ENCODE data around the gene YRDC. TPM values are rescaled to one million over a fixed set of nuclear protein-coding genes. Genes with fewer than 3 reads are reported as not detected.

The YRDC gene
- total and polyA plus RNA-seq, 2 experiments from 2014 or later: 18.4 to 46.0 TPM

DNA sequence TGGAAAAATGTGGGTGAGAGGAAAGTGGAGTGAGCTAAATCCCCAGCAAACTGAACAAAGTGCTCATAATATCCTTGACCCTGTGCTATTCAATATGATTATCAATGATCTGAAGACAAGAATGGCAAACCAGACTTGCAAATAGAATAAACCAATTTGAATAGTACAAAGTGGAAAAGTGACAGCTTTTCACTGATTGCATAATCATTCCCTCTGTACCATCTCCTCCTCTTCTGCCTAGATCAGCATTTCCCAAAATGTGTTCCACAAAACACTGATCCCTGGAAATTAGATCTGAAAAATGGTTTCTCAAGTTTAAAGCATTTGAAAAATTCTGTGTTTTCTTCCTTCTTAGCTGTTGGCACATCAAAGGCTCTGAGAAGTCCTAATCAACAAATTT is 43.3 kb upstream of the YRDC start:
- Histone ChIP-seq H3K9me2 (ENCODE audit: insufficient read depth) (no peaks in the 10 kb centered on the region), H3F3A (replicated peaks; ENCODE audit: low read depth) (no peaks in the 10 kb centered on the region), H3K4me2 (no peak overlapping the region), H3K27me3 (ENCODE audit: insufficient read depth) (no peaks in the 10 kb centered on the region), H3K79me2 (replicated peaks; ENCODE audit: insufficient read depth) (peaks cover 87% of the 10 kb centered on the region), H3K27ac (ENCODE audit: low read depth) (no peak overlapping the region), H3K4me3 (no peak overlapping the region), H3K36me3 (ENCODE audit: insufficient read depth) (peaks cover 3% of the 10 kb centered on the region; the same call in 1 of the 2 replicates), H2AFZ (no peak overlapping the region), H4K20me1 (replicated peaks; ENCODE audit: insufficient read depth) (peaks cover 48% of the 10 kb centered on the region), H3K4me1 (ENCODE audit: insufficient read depth) (no peaks in the 10 kb centered on the region)
- H3K27me3 Mint-ChIP-seq (ENCODE audit: insufficient read depth, low read depth, poor library complexity): no peaks in the 10 kb centered on the region
- no peaks in the 10 kb centered on the region for H3K4me1 Mint-ChIP-seq
- DNase-seq (ENCODE audit: low spot score) (no peak), ATAC-seq (no peak)
- no peaks in the 10 kb centered on the region for H3K9me3 Mint-ChIP-seq
- H3K27ac Mint-ChIP-seq: no peak overlapping the region
- no peak overlapping the region for H3K4me3 Mint-ChIP-seq
- peaks cover 8% of the 10 kb centered on the region; the same call in 2 of the 3 replicates for H3K36me3 Mint-ChIP-seq (ENCODE audit: low read depth)
- TF ChIP-seq EZH2 (IDR thresholded peaks at IDR 0.05; ENCODE audit: low read depth, unreplicated experiment) (no peak), POLR2AphosphoS5 (IDR thresholded peaks at IDR 0.05; ENCODE audit: low read depth) (no peak), REST (IDR thresholded peaks at IDR 0.05; ENCODE audit: unreplicated experiment) (no peak), EZH2phosphoT487 (IDR thresholded peaks at IDR 0.05; ENCODE audit: unreplicated experiment) (no peak), ETS1 (IDR thresholded peaks at IDR 0.05) (no peak), JUNB (IDR thresholded peaks at IDR 0.05; ENCODE audit: unreplicated experiment) (no peak), NANOG (IDR thresholded peaks at IDR 0.05; ENCODE audit: borderline replicate concordance) (no peak)

DNA sequence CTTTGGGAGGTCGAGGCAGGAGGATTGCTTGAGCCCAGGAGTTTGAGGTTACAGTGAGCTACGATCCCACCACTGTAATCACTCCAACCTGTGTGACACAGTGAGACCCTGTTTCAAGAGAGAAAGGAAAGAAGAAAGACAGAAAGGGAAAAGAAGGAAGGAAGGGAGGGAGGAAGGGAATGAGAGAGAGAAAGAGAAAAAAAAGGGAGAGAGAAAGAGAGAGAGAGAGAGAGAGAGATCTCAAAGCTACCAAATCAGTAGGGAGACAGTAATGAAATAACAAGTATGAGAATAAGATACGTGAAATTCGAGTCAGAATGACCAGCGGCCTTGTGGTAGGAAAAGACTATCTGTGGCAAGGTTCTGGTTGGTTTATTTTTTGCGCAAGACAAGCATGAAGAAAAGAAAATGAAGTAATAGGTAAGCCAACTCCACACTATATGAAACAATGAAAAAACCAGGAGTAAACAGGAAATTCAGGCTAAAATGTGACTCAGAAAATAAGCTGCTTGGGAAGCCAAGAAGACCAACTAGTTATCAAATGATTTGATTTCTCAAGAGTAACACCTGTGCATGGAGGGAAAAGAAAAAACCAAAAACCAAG is 42.4 kb upstream of the YRDC start:
- Histone ChIP-seq H3K9me2 (ENCODE audit: insufficient read depth) (no peaks in the 10 kb centered on the region), H3F3A (replicated peaks; ENCODE audit: low read depth) (no peaks in the 10 kb centered on the region), H3K27me3 (ENCODE audit: insufficient read depth) (no peaks in the 10 kb centered on the region), H3K27ac (ENCODE audit: low read depth) (no peak overlapping the region), H3K36me3 (ENCODE audit: insufficient read depth) (no peaks in the 10 kb centered on the region; the same call in 1 of the 2 replicates), H3K4me3 (no peak overlapping the region), H3K4me1 (ENCODE audit: insufficient read depth) (no peaks in the 10 kb centered on the region), H3K79me2 (replicated peaks; ENCODE audit: insufficient read depth) (peaks cover 94% of the 10 kb centered on the region), H2AFZ (no peak overlapping the region), H3K4me2 (no peak overlapping the region), H4K20me1 (replicated peaks; ENCODE audit: insufficient read depth) (peaks cover 48% of the 10 kb centered on the region)
- no peaks in the 10 kb centered on the region for H3K9me3 Mint-ChIP-seq
- no peak for DNase-seq (ENCODE audit: low spot score)
- peaks cover 8% of the 10 kb centered on the region; the same call in 2 of the 3 replicates for H3K36me3 Mint-ChIP-seq (ENCODE audit: low read depth)
- no peaks in the 10 kb centered on the region for H3K4me1 Mint-ChIP-seq
- H3K27me3 Mint-ChIP-seq (ENCODE audit: insufficient read depth, low read depth, poor library complexity): no peaks in the 10 kb centered on the region
- no peak overlapping the region for H3K27ac Mint-ChIP-seq
- H3K4me3 Mint-ChIP-seq: no peak overlapping the region
- ATAC-seq: no peak
- TF ChIP-seq ZNF331 (CRISPR knock-in tag; IDR thresholded peaks at IDR 0.05; ENCODE audit: low read depth): no peak
- no peak for TF ChIP-seq ZNF114 (CRISPR knock-in tag; IDR thresholded peaks at IDR 0.05)
- no peak for TF ChIP-seq ZNF462 (CRISPR knock-in tag; IDR thresholded peaks at IDR 0.05)
- TF ChIP-seq ETS1 (IDR thresholded peaks at IDR 0.05): no peak
